Tibial nerve (tissue), 3 donors: ENCODE data around the gene SAMHD1.

ENCODE experiments used
- POLR2A ChIP-seq, 2 donors: fragments of 450-650 bp; IDR thresholded peaks; one replicate each; pipeline ENCODE4 v1.6.1; 2017; ENCODE audit warnings: antibody characterized with exemption in 2 of 2, mild to moderate bottlenecking in 2 of 2, moderate library complexity in 2 of 2
- TF ChIP-seq, protein P1 (sequence below), 5 experiments: fragments of 200-600 bp in 3 of 5; fragments of 450-650 bp in 2 of 5; sonication (generic) in 3 of 5; IDR thresholded peaks; one replicate each; pipeline ENCODE4 v1.5.1; 2016 to 2019; ENCODE audit warnings: antibody characterized with exemption in 5 of 5, mild to moderate bottlenecking in 3 of 5, moderate library complexity in 2 of 5

DNA sequence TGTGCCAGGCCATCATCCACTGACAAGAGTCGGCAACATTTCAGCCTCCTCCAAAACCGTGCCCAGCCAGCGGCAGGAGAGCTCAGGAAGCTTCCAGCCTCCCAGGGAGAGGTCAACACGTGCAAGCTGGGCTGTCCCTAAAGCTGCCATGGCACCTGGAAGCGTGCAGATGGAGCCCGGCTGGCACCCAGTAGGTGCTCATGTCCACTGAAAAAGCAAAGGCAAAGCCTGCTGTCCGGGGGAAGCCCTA, 90.0 kb downstream of the SAMHD1 start:
- TF ChIP-seq POLR2A (IDR thresholded peaks at IDR 0.05), result no peak
- TF ChIP-seq, protein P1, sequence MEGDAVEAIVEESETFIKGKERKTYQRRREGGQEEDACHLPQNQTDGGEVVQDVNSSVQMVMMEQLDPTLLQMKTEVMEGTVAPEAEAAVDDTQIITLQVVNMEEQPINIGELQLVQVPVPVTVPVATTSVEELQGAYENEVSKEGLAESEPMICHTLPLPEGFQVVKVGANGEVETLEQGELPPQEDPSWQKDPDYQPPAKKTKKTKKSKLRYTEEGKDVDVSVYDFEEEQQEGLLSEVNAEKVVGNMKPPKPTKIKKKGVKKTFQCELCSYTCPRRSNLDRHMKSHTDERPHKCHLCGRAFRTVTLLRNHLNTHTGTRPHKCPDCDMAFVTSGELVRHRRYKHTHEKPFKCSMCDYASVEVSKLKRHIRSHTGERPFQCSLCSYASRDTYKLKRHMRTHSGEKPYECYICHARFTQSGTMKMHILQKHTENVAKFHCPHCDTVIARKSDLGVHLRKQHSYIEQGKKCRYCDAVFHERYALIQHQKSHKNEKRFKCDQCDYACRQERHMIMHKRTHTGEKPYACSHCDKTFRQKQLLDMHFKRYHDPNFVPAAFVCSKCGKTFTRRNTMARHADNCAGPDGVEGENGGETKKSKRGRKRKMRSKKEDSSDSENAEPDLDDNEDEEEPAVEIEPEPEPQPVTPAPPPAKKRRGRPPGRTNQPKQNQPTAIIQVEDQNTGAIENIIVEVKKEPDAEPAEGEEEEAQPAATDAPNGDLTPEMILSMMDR (IDR thresholded peaks at IDR 0.05), result no peak
